Aortic smooth muscle cell (primary cell): Measurements from ENCODE around the gene MYMK. TPM values are rescaled to one million over a fixed set of nuclear protein-coding genes. Genes with fewer than 3 reads are reported as not detected.

ENCODE experiments used
- total RNA-seq: library from RNA; depleted of rRNA; stranded (reverse); fragments of >200 nt; gene quantifications from 2 replicates; pipeline ENCODE4 v1.2.3, GENCODE V29; 2014

MYMK gene
- not detected in 2 replicates for total RNA-seq

GRCh38 chr9:133524679-133525228, at the start of gene MYMK:
Gene MYMK, minus strand, starts transcription at chr9:133524959. Its CDS starts 115 bp downstream, at chr9:133524844.

GRCh38 chr9:133534346-133535291, 9.9 kb upstream of the MYMK start, which contains the start of gene ADAMTSL2:
Gene ADAMTSL2, plus strand, starts transcription at chr9:133534704. Its CDS starts 2,009 bp downstream, at chr9:133536713.

GRCh38 chr9:133478851-133479711, 45.7 kb downstream of the MYMK start, which contains the start of gene SLC2A6:
Gene SLC2A6, minus strand, starts transcription at chr9:133479099. Its CDS starts 40 bp downstream, at chr9:133479059.

Other genes with a start within 250 kb of the MYMK start
- not detected in 2 replicates for gene ABO, start 249.8 kb downstream of the MYMK start, total RNA-seq
- 7.5 and 12.2 TPM in 2 replicates for gene SURF6, start 188.8 kb downstream of the MYMK start, total RNA-seq
- gene MED22, start 176.8 kb downstream of the MYMK start, total RNA-seq = 14.5 and 14.8 TPM in 2 replicates
- 2,146 and 2,339 TPM in 2 replicates for gene RPL7A, start 176.7 kb downstream of the MYMK start, total RNA-seq
- 22.7 and 36.2 TPM in 2 replicates for gene SURF1, start 168.5 kb downstream of the MYMK start, total RNA-seq
- 13.9 and 21.3 TPM in 2 replicates for gene SURF2, start 168.4 kb downstream of the MYMK start, total RNA-seq
- 382 and 497 TPM in 2 replicates for gene SURF4, start 148.9 kb downstream of the MYMK start, total RNA-seq
- 0.44 and 0.79 TPM in 2 replicates for gene STKLD1, start 148.6 kb downstream of the MYMK start, total RNA-seq
- 11.9 and 16.8 TPM in 2 replicates for gene REXO4, start 106.9 kb downstream of the MYMK start, total RNA-seq
- gene ADAMTS13, start 102.6 kb downstream of the MYMK start, total RNA-seq = 1.8 and 2.0 TPM in 2 replicates
- gene CACFD1, start 65.0 kb downstream of the MYMK start, total RNA-seq = 7.1 and 10.6 TPM in 2 replicates
- 12.1 and 14.3 TPM in 2 replicates for gene SLC2A6, start 45.9 kb downstream of the MYMK start, total RNA-seq
- 0.06 and 0.79 TPM in 2 replicates for gene ADAMTSL2, start 9.7 kb upstream of the MYMK start, total RNA-seq
- not detected in 2 replicates for gene FAM163B, start 84.4 kb upstream of the MYMK start, total RNA-seq
- not detected in 2 replicates for gene DBH, start 111.4 kb upstream of the MYMK start, total RNA-seq
- 2.5 and 7.4 TPM in 2 replicates for gene SARDH, start 213.4 kb upstream of the MYMK start, total RNA-seq